GM12878 (cell line): ENCODE results near the gene EMSY. TPM values are rescaled to one million over a fixed set of nuclear protein-coding genes. Genes with fewer than 3 reads are reported as not detected.
A peak's percentile ranks its signal among the peaks of the same experiment; 100 is the strongest.

Experiments
- ATAC-seq: fragments of 200-7000 bp; cut with Tn5 transposase; 3 replicates; pipeline ENCODE4 v1.9.1; 2020; ENCODE audit warnings: mild to moderate bottlenecking, moderate library complexity
- BruUV-seq: library from RNA; stranded (reverse); fragments of 400-500 nt; replicated peaks from 2 replicates; lab custom pipeline; 2021; lab: Mats Ljungman, UMichigan
- CTCF ChIA-PET: fragments of 300-600 bp; sonication (Branson Sonifier 250); formaldehyde crosslinking; extraction: SDS; loops from one replicate; lab custom pipeline; 2021; ENCODE audit warnings: inconsistent platforms; lab: Yijun Ruan, JAX
- POLR2A ChIA-PET: fragments of 350-600 bp; formaldehyde crosslinking; extraction: SDS; loops from one replicate; lab custom pipeline; 2021; ENCODE audit warnings: inconsistent platforms; lab: Charles Lee
- RAD21 ChIA-PET: fragments of 300-600 bp; sonication (Branson Sonifier 250); formaldehyde crosslinking; loops from one replicate; lab custom pipeline; 2023; ENCODE audit warnings: antibody characterized with exemption; ENCODE audit not compliant: unreplicated experiment; lab: Charles Lee
- SMC1A ChIA-PET: fragments of 300-600 bp; sonication (Branson Sonifier 250); formaldehyde crosslinking; loops from one replicate; lab custom pipeline; 2023; ENCODE audit not compliant: unreplicated experiment, uncharacterized antibody; lab: Charles Lee
- DNase-seq: peaks from one replicate; pipeline ENCODE4 v3.0.0-alpha.2; 2011; ENCODE audit warnings: low read depth, low spot score
- FAIRE-seq: peaks from 3 replicates; lab custom pipeline; 2011; peaks lifted over from hg19 to GRCh38; lab: Jason Lieb, UNC
- H2AFZ ChIP-seq: 2 replicates; pipeline ENCODE4 v1.6.0; 2011; ENCODE audit warnings: low read depth, low read length, control low read depth; ENCODE audit not compliant: control insufficient read depth
- H3K27ac ChIP-seq: 2 replicates; pipeline ENCODE4 v1.5.1; 2011; ENCODE audit warnings: control low read depth; ENCODE audit not compliant: control insufficient read depth, insufficient read depth
- H3K27me3 ChIP-seq, 2 experiments: replicated peaks in 1 of 2; 2 replicates each; pipeline versions ENCODE4 v1.6.0 to v1.6.1; 2011; ENCODE audit warnings: low read length in 1 of 2; ENCODE audit not compliant: control insufficient read depth in 2 of 2, insufficient read depth in 2 of 2
- H3K36me3 ChIP-seq, 2 experiments: 2 replicates each; pipeline ENCODE4 v1.5.1; 2011; ENCODE audit warnings: low read length in 1 of 2; ENCODE audit not compliant: control insufficient read depth in 2 of 2, insufficient read depth in 2 of 2
- H3K4me1 ChIP-seq: 2 replicates; pipeline ENCODE4 v1.6.1; 2011; ENCODE audit warnings: mild to moderate bottlenecking, low read length, moderate library complexity, mixed read lengths; ENCODE audit not compliant: control insufficient read depth, insufficient read depth
- H3K4me2 ChIP-seq: 2 replicates; pipeline ENCODE4 v1.6.0; 2011; ENCODE audit warnings: control low read depth; ENCODE audit not compliant: control insufficient read depth, insufficient read depth
- H3K4me3 ChIP-seq: fragments of 200-600 bp; sonication (generic); 2 replicates; pipeline ENCODE4 v1.5.1; 2016
- H3K79me2 ChIP-seq: 2 replicates; pipeline ENCODE4 v1.6.0; 2011; ENCODE audit warnings: low read length; ENCODE audit not compliant: control insufficient read depth, insufficient read depth
- H3K9ac ChIP-seq: 2 replicates; pipeline ENCODE4 v1.8.0; 2011; ENCODE audit warnings: low read length, control low read depth, mixed read lengths; ENCODE audit not compliant: control insufficient read depth, insufficient read depth
- H3K9me3 ChIP-seq: replicated peaks from 3 replicates; pipeline ENCODE4 v1.5.1; 2011; ENCODE audit warnings: mild to moderate bottlenecking, low read length; ENCODE audit not compliant: control insufficient read depth, insufficient read depth
- H4K20me1 ChIP-seq: 2 replicates; pipeline ENCODE4 v1.6.0; 2011; ENCODE audit not compliant: control insufficient read depth, insufficient read depth
- BMI1 ChIP-seq: fragments of 450-650 bp; IDR thresholded peaks from 2 replicates; pipeline ENCODE4 v1.6.1; 2016; ENCODE audit warnings: mild to moderate bottlenecking, moderate library complexity, borderline replicate concordance
- CREB1 ChIP-seq: IDR thresholded peaks from 2 replicates; pipeline ENCODE4 v1.6.1; 2012; ENCODE audit warnings: low read depth, mild to moderate bottlenecking, inconsistent platforms
- CREM ChIP-seq: IDR thresholded peaks from 2 replicates; pipeline ENCODE4 v1.6.1; 2014; ENCODE audit warnings: antibody characterized with exemption, low read depth
- DPF2 ChIP-seq: fragments of 450-650 bp; IDR thresholded peaks from 2 replicates; pipeline ENCODE4 v1.6.1; 2017; ENCODE audit warnings: mild to moderate bottlenecking
- EED ChIP-seq: sonication (generic); IDR thresholded peaks from 2 replicates; pipeline ENCODE4 v1.6.1; 2016; ENCODE audit warnings: antibody characterized with exemption, low read depth
- IKZF1 ChIP-seq: fragments of 450-650 bp; conservative IDR thresholded peaks from 2 replicates; pipeline ENCODE4 v1.6.1; 2017; ENCODE audit warnings: antibody characterized with exemption, mild to moderate bottlenecking
- IKZF2 ChIP-seq, 2 experiments: fragments of 450-650 bp; IDR thresholded peaks; 2 replicates each; pipeline ENCODE4 v1.6.1; 2017; ENCODE audit warnings: mild to moderate bottlenecking in 2 of 2, moderate library complexity in 2 of 2
- RB1 ChIP-seq: fragments of 450-650 bp; formaldehyde crosslinking; IDR thresholded peaks from 2 replicates; pipeline ENCODE4 v1.6.1; 2017; ENCODE audit warnings: mild to moderate bottlenecking, borderline replicate concordance
- SMC3 ChIP-seq: IDR thresholded peaks from 2 replicates; pipeline ENCODE4 v1.6.1; 2011; ENCODE audit warnings: low read length, improper control_type of control experiment, borderline replicate concordance
- STAT1 ChIP-seq: fragments of 450-650 bp; conservative IDR thresholded peaks from 2 replicates; pipeline ENCODE4 v1.6.1; 2014; ENCODE audit warnings: antibody characterized with exemption, mild to moderate bottlenecking
- TAF1 ChIP-seq: IDR thresholded peaks from 2 replicates; pipeline ENCODE4 v1.6.1; 2011; ENCODE audit warnings: mild to moderate bottlenecking, low read depth, low read length, borderline replicate concordance
- TARDBP ChIP-seq: IDR thresholded peaks from 2 replicates; pipeline ENCODE4 v1.6.1; 2016; ENCODE audit warnings: borderline replicate concordance
- ZNF24 ChIP-seq: fragments of 450-650 bp; IDR thresholded peaks from 2 replicates; pipeline ENCODE4 v1.6.1; 2017; ENCODE audit warnings: antibody characterized with exemption, mild to moderate bottlenecking
- WGBS: methylation state at CpG from one replicate; pipeline ENCODE4 v1.1.6; 2016; ENCODE audit warnings: low lambda C conversion rate; ENCODE audit not compliant: insufficient replicate concordance, insufficient coverage; ENCODE audit errors: missing lambda C conversion rate; 5-methylcytosine and 5-hydroxymethylcytosine counted together
- in situ Hi-C: fragments of 300-500 bp; cut with MboI; formaldehyde crosslinking; loops from 9 replicates; pipeline ENCODE4 v1.14.3; 2018; ENCODE audit warnings: mixed read lengths
- intact Hi-C: fragments of 100-400 bp; cut with micrococcal nuclease; formaldehyde crosslinking; loops from one replicate; pipeline ENCODE4 v1.14.2; 2022; ENCODE audit not compliant: unreplicated experiment
- polyA plus RNA-seq, 11 experiments: library from polyadenylated mRNA; depleted of rRNA in 4 of 11; unstranded in 6 of 11; stranded (reverse) in 5 of 11; fragments of >200 nt; fragmentation: Nextera tagmentation in 4 of 11; fragmentation: Illumina TruSeq in 1 of 11; extraction: Ambion mirVana in 4 of 11; extraction: Trizol in 1 of 11; gene quantifications; 1 replicate in 1 of 11; 2 replicates in 10 of 11; pipeline versions ENCODE4 v1.2.1 to v1.2.3, GENCODE V29; 2011 to 2016; ENCODE audit warnings: inconsistent platforms in 2 of 11, missing spikeins in 2 of 11, low read depth in 1 of 11
- total RNA-seq, 4 experiments: library from RNA; depleted of rRNA in 3 of 4; stranded (reverse); fragments of >200 nt in 3 of 4; fragmentation: Illumina TruSeq in 1 of 4; extraction: Trizol in 1 of 4; gene quantifications; 2 replicates each; pipeline versions ENCODE4 v1.2.1 to v1.2.3, GENCODE V29; 2013 to 2021
- TF ChIP-seq, protein P1 (sequence below): fragments of 450-650 bp; IDR thresholded peaks from 2 replicates; pipeline ENCODE4 v1.6.1; 2018; ENCODE audit warnings: borderline replicate concordance, mild to moderate bottlenecking; ENCODE audit not compliant: partially characterized antibody
- TF ChIP-seq, protein P2 (sequence below): fragments of 450-650 bp; conservative IDR thresholded peaks from 2 replicates; pipeline ENCODE4 v1.6.1; 2017; ENCODE audit warnings: mild to moderate bottlenecking, moderate library complexity
- TF ChIP-seq, protein P3 (sequence below): IDR thresholded peaks from 2 replicates; pipeline ENCODE4 v1.6.1; 2011; ENCODE audit warnings: borderline replicate concordance, low read depth, mild to moderate bottlenecking, moderate library complexity, mixed read lengths, low read length; ENCODE audit not compliant: insufficient read depth; ENCODE audit errors: extremely low read length

EMSY gene
- total and polyA plus RNA-seq, 10 of the 15 experiments (the other 5 are each of a cell fraction or from before 2014, with no cell fraction given) = 9.3 to 26.9 (median 13.0) TPM

DNA sequence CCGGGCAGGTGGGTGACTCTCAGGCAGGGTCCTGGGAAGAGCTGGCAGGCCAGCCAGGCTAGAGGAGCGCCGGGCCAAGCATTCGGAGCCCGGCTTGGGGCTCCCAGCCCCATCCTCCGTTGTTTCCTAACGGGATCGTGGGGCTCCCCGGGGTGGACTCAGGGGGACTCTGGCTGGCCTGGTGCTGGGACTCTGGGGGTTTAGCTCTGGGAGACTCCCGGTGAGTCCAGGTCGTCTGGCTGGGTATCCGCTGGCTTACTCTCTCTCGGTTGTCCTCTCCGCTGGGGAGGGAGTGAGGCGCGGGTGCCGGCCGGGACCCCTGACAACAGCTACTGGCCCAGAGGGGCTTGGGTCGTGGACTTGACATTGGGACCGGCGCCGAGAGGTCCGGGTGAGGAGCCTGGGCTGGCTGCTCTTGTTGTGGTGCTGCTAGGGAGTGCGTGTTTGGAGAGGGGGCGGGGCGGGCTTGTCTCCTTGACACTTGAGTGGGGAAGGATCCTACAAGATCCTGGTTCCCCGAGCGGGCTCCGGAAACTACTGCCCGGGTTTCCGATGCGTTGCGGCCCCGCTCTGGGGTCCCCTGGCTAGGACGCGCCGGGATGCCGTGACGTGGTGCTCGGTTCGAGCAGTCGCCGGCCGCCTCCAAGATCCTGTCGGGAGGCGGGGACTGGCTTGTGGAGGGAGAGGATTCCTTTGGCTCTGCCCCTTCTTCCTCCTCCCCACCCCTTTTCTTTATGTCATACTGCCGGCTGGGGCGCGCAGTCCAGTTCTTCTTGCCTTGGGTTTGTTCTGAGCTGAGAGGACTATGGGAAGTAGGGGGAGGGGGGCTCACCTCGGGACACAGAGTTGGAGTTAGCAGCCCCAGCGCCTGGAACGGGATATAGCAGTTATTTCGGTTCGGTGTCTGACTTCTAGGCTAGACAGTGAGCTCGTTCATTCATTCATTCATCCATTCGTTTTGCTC, 585 bp downstream of the EMSY start:
- no peaks in the 10 kb centered on the region; the same call in 1 of the 2 replicates for H3K4me1 ChIP-seq
- TSS peak; percentile 67 for BruUV-seq
- H3K4me2 ChIP-seq = peak overlapping the region; percentile 95
- no peak for FAIRE-seq
- H3K27ac ChIP-seq = peak overlapping the region; percentile 95
- peak overlapping the region; percentile 97 for H3K9ac ChIP-seq
- H4K20me1 ChIP-seq = no peaks in the 10 kb centered on the region
- ChIA-PET SMC1A (interaction anchor here (0.6 to 1.4 kb wide), 4 partner anchors 11 to 78 kb away, joined by 3 to 5 read pairs (median 4); no protein-coding TSS in a partner anchor), CTCF (interaction anchor here (0.5 to 1.8 kb wide), 9 partner anchors 9 to 602 kb away, joined by 3 to 5 read pairs (median 4); no protein-coding TSS in a partner anchor), RAD21 (interaction anchor here (1.2 to 1.6 kb wide), 4 partner anchors 17 to 238 kb away, joined by 3 to 5 read pairs (median 4); no protein-coding TSS in a partner anchor), POLR2A (interaction anchor here (0.6 to 1.1 kb wide), 3 partner anchors 62 to 67 kb away, joined by 3 read pairs; partner anchors contain the start of genes GVQW3 and THAP12)
- WGBS = 2% methylated on average over 53 of the region's 56 CpGs
- H3K9me3 ChIP-seq = no peaks in the 10 kb centered on the region
- in situ Hi-C loops = no loop called here
- H2AFZ ChIP-seq = peak overlapping the region; percentile 99
- ATAC-seq = peak; percentile 60
- H3K36me3 ChIP-seq = peaks cover 0 to 1% of the 10 kb centered on the region in 2 experiments; a peak in 1 of 4 replicates
- intact Hi-C loops = loop anchor here (2.0 to 10.0 kb wide), 3 partner anchors 65 to 227 kb away; partner anchors contain the start of genes GVQW3 and THAP12
- H3K4me3 ChIP-seq = peak overlapping the region; percentile 98
- H3K79me2 ChIP-seq = peaks cover 38% of the 10 kb centered on the region
- no peak for DNase-seq
- no peaks in the 10 kb centered on the region for H3K27me3 ChIP-seq
- TF ChIP-seq CREM = 0 out of 2 replicates have a peak, but pooled peaks have one; percentile 3
- no peak for TF ChIP-seq TARDBP
- TF ChIP-seq EED = peak; percentile 73; the same call in 1 of the 2 replicates
- TF ChIP-seq, protein P1, sequence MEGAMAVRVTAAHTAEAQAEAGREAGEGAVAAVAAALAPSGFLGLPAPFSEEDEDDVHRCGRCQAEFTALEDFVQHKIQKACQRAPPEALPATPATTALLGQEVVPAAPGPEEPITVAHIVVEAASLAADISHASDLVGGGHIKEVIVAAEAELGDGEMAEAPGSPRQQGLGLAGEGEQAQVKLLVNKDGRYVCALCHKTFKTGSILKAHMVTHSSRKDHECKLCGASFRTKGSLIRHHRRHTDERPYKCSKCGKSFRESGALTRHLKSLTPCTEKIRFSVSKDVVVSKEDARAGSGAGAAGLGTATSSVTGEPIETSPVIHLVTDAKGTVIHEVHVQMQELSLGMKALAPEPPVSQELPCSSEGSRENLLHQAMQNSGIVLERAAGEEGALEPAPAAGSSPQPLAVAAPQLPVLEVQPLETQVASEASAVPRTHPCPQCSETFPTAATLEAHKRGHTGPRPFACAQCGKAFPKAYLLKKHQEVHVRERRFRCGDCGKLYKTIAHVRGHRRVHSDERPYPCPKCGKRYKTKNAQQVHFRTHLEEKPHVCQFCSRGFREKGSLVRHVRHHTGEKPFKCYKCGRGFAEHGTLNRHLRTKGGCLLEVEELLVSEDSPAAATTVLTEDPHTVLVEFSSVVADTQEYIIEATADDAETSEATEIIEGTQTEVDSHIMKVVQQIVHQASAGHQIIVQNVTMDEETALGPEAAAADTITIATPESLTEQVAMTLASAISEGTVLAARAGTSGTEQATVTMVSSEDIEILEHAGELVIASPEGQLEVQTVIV = no peak
- TF ChIP-seq STAT1 = no peak
- TF ChIP-seq, protein P2, sequence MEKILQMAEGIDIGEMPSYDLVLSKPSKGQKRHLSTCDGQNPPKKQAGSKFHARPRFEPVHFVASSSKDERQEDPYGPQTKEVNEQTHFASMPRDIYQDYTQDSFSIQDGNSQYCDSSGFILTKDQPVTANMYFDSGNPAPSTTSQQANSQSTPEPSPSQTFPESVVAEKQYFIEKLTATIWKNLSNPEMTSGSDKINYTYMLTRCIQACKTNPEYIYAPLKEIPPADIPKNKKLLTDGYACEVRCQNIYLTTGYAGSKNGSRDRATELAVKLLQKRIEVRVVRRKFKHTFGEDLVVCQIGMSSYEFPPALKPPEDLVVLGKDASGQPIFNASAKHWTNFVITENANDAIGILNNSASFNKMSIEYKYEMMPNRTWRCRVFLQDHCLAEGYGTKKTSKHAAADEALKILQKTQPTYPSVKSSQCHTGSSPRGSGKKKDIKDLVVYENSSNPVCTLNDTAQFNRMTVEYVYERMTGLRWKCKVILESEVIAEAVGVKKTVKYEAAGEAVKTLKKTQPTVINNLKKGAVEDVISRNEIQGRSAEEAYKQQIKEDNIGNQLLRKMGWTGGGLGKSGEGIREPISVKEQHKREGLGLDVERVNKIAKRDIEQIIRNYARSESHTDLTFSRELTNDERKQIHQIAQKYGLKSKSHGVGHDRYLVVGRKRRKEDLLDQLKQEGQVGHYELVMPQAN = 0 out of 2 replicates have a peak, but pooled peaks have one; percentile 32
- TF ChIP-seq BMI1 = no peak
- 0 out of 2 replicates have a peak, but pooled peaks have one; percentile 30 for TF ChIP-seq CREB1
- 0 out of 2 replicates have a peak, but pooled peaks have one; percentile 32 for TF ChIP-seq RB1
- peak; percentile 49 to 58 for TF ChIP-seq IKZF2 (IDR thresholded peaks at IDR 0.05)
- no peak for TF ChIP-seq SMC3
- no peak for TF ChIP-seq TAF1
- peak; percentile 16 for TF ChIP-seq IKZF1
- TF ChIP-seq ZNF24 = peak; percentile 91
- TF ChIP-seq, protein P3, sequence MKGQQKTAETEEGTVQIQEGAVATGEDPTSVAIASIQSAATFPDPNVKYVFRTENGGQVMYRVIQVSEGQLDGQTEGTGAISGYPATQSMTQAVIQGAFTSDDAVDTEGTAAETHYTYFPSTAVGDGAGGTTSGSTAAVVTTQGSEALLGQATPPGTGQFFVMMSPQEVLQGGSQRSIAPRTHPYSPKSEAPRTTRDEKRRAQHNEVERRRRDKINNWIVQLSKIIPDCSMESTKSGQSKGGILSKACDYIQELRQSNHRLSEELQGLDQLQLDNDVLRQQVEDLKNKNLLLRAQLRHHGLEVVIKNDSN = no peak
- 0 out of 2 replicates have a peak, but pooled peaks have one; percentile 44 for TF ChIP-seq DPF2
- TF ChIP-seq, all 136 proteins: peak for 9
